ENCODE measurements around the gene IGDCC3. TPM values are rescaled to one million over a fixed set of nuclear protein-coding genes. Genes with fewer than 3 reads are reported as not detected.

Gene IGDCC3
- total and polyA plus RNA-seq, 2 experiments from 2014 or later = not detected

DNA sequence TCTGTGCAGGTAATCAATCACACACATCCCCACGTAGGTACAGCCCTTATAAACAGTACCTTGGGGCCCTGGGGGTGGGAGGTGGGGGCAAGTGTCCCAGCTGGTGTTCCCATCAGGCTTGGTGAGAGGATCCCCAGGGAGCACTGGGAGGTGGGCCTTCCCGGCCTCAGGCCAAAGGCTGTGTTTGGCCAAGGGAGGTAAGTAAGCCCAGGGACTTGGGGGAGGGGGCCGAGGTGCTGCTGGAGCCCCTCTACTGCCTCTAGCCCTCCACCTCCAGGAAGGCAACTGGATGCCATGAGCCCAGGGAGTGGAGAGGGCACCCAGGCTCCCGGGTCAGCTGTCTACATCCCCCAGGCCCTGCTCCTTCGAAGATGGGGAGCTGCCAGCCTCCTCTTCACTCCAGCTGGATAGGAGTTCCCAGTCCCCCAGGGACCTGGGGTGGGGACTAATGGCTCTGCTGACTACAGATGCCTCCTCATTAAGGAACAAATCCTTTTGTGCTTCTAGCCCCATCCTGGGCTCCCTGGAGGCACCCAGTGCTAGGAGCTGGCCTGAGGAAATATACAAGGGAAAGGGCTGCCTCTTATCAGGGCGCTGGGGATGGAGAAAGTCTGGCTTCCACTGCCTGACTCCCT is 40.2 kb downstream of the IGDCC3 start:
- in situ Hi-C loops (cut with MboI) = no loop called here

DNA sequence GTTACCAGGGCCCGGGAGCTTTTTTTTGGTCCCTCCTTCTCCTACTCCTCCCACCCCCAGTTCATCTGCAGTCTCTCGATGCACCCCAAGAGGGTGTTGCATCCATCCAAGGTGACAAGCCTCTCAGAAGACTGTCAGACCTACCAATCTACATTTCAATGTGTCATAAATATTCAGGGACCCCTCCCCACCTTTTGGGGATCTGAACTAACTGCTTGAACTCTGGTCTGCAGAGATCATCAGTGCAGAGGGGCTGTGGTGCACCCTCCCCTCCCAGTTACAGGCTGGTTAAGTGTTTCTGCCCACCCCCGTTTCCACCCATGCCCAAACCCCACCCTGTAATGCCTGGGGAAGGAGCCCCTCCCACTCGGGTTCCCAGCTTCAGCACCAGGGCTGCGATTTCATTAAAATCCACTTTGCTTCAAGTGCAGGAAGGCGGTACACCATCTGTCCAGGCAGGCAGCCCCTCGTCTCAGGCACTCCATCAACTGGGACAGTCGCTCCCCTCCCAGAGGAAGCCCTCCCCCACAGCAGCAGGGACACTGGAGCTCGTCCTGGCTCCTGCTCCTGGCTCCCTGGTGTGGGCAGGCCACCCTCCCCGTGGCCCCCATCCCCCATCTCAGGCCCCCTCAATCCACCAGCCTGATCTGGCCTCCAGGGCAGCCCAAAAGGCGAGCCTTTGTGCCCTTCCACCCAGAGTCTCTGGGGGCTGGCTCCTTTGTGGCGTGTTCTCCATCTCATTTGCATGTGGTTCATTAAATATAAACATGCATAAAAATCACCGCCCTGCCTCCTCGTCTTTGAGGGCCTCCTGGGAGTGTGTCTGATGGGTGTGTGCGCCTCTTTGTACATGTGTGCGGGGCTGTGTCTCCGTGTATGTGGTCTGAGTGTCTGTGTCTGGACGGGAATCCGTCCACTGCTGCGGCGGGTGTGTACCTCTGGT is 41.0 kb downstream of the IGDCC3 start:
- Histone ChIP-seq H4K20me1 (ENCODE audit: insufficient read depth) (no peaks in the 10 kb centered on the region), H3K9me3 (ENCODE audit: low read depth) (no peaks in the 10 kb centered on the region), H3K9me2 (ENCODE audit: insufficient read depth) (no peaks in the 10 kb centered on the region), H3K79me2 (ENCODE audit: insufficient read depth) (no peaks in the 10 kb centered on the region), H3K36me3 (ENCODE audit: low read depth) (no peaks in the 10 kb centered on the region), H3K27me3 (replicated peaks; ENCODE audit: insufficient read depth) (peaks cover 21% of the 10 kb centered on the region), H3K9ac (no peak overlapping the region), H3F3A (ENCODE audit: insufficient read depth) (no peaks in the 10 kb centered on the region), H3K4me2 (ENCODE audit: unreplicated experiment) (no peak overlapping the region), H3K4me3 (no peak overlapping the region), H3K4me1 (ENCODE audit: insufficient read depth) (no peaks in the 10 kb centered on the region), H3K27ac (no peak overlapping the region), H2AFZ (no peak overlapping the region)
- DNase-seq = no peak
- TF ChIP-seq EZH2phosphoT487 (IDR thresholded peaks at IDR 0.05; ENCODE audit: insufficient read depth, low read depth) = no peak
- TF ChIP-seq EZH2 (IDR thresholded peaks at IDR 0.05; ENCODE audit: insufficient read depth, poor library complexity, severe bottlenecking) = no peak
- 39 to 44% methylated on average over 18 to 21 of the region's 21 CpGs for WGBS, 2 experiments (ENCODE audit: low coverage in 1 of 2, low lambda C conversion rate in 2 of 2, missing lambda C conversion rate in 2 of 2)
- in situ Hi-C loops (cut with MboI) = no loop called here

More for the DNA sequence above, 40.2 kb downstream of the IGDCC3 start:
- no peaks in the 10 kb centered on the region for H4K20me1 ChIP-seq (ENCODE audit: insufficient read depth)
- TF ChIP-seq EZH2phosphoT487 (IDR thresholded peaks at IDR 0.05; ENCODE audit: insufficient read depth, low read depth) (no peak), EZH2 (IDR thresholded peaks at IDR 0.05; ENCODE audit: insufficient read depth, poor library complexity, severe bottlenecking) (no peak)
- H3K36me3 ChIP-seq (ENCODE audit: low read depth) = no peaks in the 10 kb centered on the region
- no peak overlapping the region for H2AFZ ChIP-seq
- no peaks in the 10 kb centered on the region for H3K79me2 ChIP-seq (ENCODE audit: insufficient read depth)
- H3F3A ChIP-seq (ENCODE audit: insufficient read depth) = no peaks in the 10 kb centered on the region
- no peaks in the 10 kb centered on the region for H3K4me1 ChIP-seq (ENCODE audit: insufficient read depth)
- H3K4me2 ChIP-seq (ENCODE audit: unreplicated experiment) = no peak overlapping the region
- H3K4me3 ChIP-seq = no peak overlapping the region
- no peak overlapping the region for H3K9ac ChIP-seq
- peaks cover 21% of the 10 kb centered on the region for H3K27me3 ChIP-seq (replicated peaks; ENCODE audit: insufficient read depth)
- H3K9me2 ChIP-seq (ENCODE audit: insufficient read depth) = no peaks in the 10 kb centered on the region
- no peak for DNase-seq
- H3K9me3 ChIP-seq (ENCODE audit: low read depth) = no peaks in the 10 kb centered on the region
- H3K27ac ChIP-seq = no peak overlapping the region
- whole genome bisulfite sequencing, 2 experiments (ENCODE audit: low coverage in 1 of 2, low lambda C conversion rate in 2 of 2, missing lambda C conversion rate in 2 of 2) = 52 to 57% methylated on average over 6 of the region's 6 CpGs

DNA sequence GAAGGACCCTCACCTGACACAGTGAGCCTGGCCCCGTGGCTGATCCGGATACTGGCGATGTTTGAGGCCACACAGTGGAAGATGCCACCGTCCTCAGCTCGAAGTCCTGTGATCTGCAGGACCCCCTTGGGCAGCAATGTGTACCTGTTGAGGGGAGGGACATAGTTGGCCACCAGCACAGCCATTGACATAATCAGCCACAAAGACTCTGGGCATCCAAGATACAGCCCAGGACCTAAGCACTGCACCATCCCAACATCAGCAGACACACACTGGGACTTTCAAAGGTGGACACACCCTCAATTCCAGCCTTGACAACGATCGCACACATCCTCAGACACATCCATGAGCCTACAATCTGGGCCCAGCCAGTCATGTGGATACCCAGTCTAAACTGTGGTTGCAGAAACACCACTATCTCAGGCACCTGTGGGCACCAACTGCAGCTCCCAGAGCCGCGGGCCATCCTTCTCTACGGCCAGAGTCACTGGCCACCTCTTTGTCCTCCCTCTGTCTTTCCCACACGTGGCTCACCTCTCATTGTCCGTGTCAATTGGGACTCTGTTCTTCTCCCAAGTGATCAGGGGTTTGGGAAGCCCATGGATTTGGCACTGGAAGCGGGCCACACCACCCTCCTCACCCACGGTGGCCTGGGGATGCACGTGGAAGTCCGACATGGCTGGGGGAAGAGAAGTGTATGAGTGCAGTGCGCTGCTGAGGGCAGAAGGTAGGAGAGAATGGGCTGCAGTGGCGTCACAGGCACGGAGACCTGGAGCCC is 42.3 kb downstream of the IGDCC3 start:
- Histone ChIP-seq H3K79me2 (ENCODE audit: insufficient read depth) (no peaks in the 10 kb centered on the region), H3K4me3 (no peak overlapping the region), H3K36me3 (ENCODE audit: low read depth) (no peaks in the 10 kb centered on the region), H3F3A (ENCODE audit: insufficient read depth) (no peaks in the 10 kb centered on the region), H3K27ac (no peak overlapping the region), H3K4me2 (ENCODE audit: unreplicated experiment) (no peak overlapping the region), H3K27me3 (replicated peaks; ENCODE audit: insufficient read depth) (peaks cover 21% of the 10 kb centered on the region), H3K9me3 (ENCODE audit: low read depth) (no peaks in the 10 kb centered on the region), H3K4me1 (ENCODE audit: insufficient read depth) (no peaks in the 10 kb centered on the region), H3K9ac (no peak overlapping the region), H2AFZ (no peak overlapping the region), H3K9me2 (ENCODE audit: insufficient read depth) (no peaks in the 10 kb centered on the region), H4K20me1 (ENCODE audit: insufficient read depth) (no peaks in the 10 kb centered on the region)
- no peak for TF ChIP-seq EZH2 (IDR thresholded peaks at IDR 0.05; ENCODE audit: insufficient read depth, poor library complexity, severe bottlenecking)
- in situ Hi-C loops (cut with MboI) = no loop called here
- 74 to 79% methylated on average over 17 to 19 of the region's 19 CpGs for WGBS, 2 experiments (ENCODE audit: low coverage in 1 of 2, low lambda C conversion rate in 2 of 2, missing lambda C conversion rate in 2 of 2)
- DNase-seq = no peak

DNA sequence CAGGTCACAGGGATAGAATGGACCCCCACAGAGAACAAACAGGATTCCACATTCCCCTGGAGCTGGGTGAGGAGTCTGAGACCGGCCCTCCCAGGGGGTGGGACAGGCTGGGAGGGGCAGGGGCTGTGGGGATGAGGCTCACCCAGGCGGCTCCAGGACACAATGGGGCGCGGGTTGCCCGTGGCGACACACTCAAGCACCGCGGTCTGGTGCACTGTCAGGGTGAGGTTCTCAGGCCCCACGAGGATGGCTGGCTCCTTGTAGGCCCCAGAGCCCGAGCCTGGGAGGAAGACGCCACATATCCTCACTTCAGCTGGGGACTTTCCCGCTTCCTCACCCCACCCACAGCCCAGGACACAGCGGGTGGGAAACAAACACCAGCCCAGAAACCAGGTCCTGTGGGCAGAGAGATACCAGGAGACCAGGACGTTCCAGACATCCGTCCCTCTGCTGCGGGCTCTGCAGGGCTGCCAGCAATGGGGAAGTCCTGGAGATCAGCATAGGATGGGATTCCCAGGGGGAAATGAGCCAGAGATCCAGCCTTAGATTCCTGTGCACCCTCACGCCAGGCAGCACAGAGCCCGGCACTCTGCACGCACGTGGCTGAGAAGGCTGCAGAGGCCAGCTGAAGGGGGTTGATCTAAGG is 43.1 kb downstream of the IGDCC3 start:
- no peak for DNase-seq
- Histone ChIP-seq H3K36me3 (ENCODE audit: low read depth) (no peaks in the 10 kb centered on the region), H3F3A (ENCODE audit: insufficient read depth) (no peaks in the 10 kb centered on the region), H3K9me3 (ENCODE audit: low read depth) (no peaks in the 10 kb centered on the region), H3K79me2 (ENCODE audit: insufficient read depth) (no peaks in the 10 kb centered on the region), H2AFZ (no peak overlapping the region), H3K4me3 (no peak overlapping the region), H3K4me1 (ENCODE audit: insufficient read depth) (no peaks in the 10 kb centered on the region), H3K27me3 (replicated peaks; ENCODE audit: insufficient read depth) (peaks cover 21% of the 10 kb centered on the region), H3K9me2 (ENCODE audit: insufficient read depth) (no peaks in the 10 kb centered on the region), H3K27ac (no peak overlapping the region), H3K4me2 (ENCODE audit: unreplicated experiment) (no peak overlapping the region), H3K9ac (no peak overlapping the region), H4K20me1 (ENCODE audit: insufficient read depth) (no peaks in the 10 kb centered on the region)
- TF ChIP-seq EZH2phosphoT487 (IDR thresholded peaks at IDR 0.05; ENCODE audit: insufficient read depth, low read depth) (no peak), EZH2 (IDR thresholded peaks at IDR 0.05; ENCODE audit: insufficient read depth, poor library complexity, severe bottlenecking) (no peak)
- 62 to 65% methylated on average over 13 to 20 of the region's 20 CpGs for WGBS, 2 experiments (ENCODE audit: low coverage in 1 of 2, low lambda C conversion rate in 2 of 2, missing lambda C conversion rate in 2 of 2)
- in situ Hi-C loops (cut with MboI) = no loop called here
